Retinal pigment epithelial cell (primary cell): ENCODE data around the gene FAM120B.

Source experiments
- DNase-seq: peaks from one replicate; pipeline ENCODE4 v3.0.0-alpha.2; 2010; ENCODE audit warnings: low read depth
- H3K4me3 ChIP-seq: 2 replicates; pipeline ENCODE4 v1.5.1; 2011; ENCODE audit warnings: mild to moderate bottlenecking, low read length, control low read depth, moderate library complexity
- TF ChIP-seq, protein P1 (sequence below): conservative IDR thresholded peaks from 2 replicates; pipeline ENCODE4 v1.5.1; 2011; ENCODE audit warnings: low read depth, low read length, control low read depth, inconsistent platforms

Gene FAM120B

DNA sequence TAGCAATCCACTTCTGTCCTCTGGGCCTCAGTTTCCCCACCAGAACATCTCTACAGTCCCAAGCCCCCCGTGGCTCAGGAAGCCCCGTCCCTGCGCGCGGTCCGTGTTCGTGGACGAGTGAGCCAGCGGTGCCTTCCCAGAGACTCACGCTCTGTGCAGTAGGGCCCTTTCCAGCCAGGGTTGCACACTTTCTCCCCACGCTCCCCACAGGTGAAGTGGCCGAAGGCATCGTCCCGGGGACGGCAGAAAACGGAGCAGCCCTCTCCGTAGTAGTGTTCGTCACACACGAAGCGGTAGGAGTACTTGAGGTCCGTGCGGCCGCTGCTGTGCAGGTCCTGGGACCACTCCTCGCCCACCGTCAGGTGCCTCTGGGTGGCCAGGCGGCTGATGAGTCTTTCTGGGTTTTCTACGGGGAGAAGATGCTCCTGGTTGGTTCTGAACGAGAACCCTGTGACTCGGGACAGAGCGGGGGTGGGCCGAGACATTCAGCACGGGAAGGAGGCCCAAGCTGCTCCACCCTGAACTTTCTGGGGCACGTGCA is 18.4 kb upstream of the FAM120B start:
- DNase-seq: no peak
- H3K4me3 ChIP-seq: no peak overlapping the region
- TF ChIP-seq, protein P1, sequence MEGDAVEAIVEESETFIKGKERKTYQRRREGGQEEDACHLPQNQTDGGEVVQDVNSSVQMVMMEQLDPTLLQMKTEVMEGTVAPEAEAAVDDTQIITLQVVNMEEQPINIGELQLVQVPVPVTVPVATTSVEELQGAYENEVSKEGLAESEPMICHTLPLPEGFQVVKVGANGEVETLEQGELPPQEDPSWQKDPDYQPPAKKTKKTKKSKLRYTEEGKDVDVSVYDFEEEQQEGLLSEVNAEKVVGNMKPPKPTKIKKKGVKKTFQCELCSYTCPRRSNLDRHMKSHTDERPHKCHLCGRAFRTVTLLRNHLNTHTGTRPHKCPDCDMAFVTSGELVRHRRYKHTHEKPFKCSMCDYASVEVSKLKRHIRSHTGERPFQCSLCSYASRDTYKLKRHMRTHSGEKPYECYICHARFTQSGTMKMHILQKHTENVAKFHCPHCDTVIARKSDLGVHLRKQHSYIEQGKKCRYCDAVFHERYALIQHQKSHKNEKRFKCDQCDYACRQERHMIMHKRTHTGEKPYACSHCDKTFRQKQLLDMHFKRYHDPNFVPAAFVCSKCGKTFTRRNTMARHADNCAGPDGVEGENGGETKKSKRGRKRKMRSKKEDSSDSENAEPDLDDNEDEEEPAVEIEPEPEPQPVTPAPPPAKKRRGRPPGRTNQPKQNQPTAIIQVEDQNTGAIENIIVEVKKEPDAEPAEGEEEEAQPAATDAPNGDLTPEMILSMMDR: no peak

DNA sequence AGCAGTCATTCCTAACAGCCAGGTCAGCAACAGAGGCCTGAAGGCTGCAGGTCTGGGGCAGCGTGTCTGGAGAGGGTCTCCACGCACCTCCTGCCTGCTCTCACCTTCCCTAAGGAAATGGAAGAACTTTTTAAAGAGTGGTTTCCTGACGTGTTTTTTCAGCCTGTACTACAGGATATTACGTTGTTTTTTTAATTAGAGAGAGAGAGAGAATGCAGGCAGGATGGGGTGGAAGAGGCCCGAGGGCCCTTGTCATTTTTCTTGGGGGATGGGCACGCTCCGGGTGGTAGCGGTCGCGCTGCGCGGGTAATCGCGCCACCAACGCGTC is 17.7 kb upstream of the FAM120B start:
- no peak overlapping the region for H3K4me3 ChIP-seq
- TF ChIP-seq, protein P1: no peak
- no peak for DNase-seq

- DNase-seq: no peak
- TF ChIP-seq, protein P1: no peak
- H3K4me3 ChIP-seq: no peak overlapping the region
Observed at GRCh38 chr6:170289180-170289931, 17.2 kb upstream of the FAM120B start.

GRCh38 chr6:170289951-170290295 is 16.6 kb upstream of the FAM120B start:
- peak overlapping the region; percentile 37 for H3K4me3 ChIP-seq
- TF ChIP-seq, protein P1: no peak
- no peak for DNase-seq

DNA sequence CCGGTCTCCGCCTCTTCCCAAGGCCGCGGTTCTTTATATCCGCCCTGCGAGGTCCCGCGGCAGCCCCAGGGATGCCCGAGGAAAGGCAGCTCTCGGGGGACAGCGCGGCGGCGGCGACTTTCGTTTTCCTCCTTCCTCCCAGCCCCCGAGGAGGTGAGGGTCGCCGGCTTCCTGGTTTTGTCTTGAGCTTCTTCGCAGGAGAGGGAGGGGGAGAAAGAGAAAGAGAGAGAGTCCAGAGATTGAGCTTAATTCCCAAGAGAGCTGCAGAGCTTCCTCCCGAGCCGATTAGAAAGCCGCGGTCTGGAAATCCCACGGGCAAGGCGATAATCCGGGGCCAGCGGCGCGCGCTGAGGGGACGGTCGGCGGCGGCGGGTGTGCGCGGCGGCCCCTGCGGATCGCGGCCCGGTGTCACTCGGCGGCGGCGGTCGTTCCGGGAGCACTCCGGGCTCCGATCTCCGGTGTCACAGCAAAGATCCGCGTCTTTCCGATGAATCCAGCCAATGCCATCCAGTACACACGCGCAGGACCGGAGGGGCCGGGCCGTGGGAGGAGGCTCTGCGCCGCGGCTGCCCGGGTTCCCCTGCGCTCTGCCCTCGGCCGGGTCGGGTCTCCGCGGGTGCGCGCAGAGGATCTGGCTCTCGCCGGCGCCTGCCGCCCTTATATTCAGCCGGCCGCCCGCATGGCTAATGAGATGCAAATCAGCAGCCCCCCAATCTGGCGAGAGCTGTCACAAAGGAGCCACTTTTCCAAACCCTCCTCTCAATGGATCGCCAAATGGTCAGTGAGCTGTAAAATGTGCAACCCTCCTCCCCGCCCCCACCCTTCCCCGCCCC is 16.0 kb upstream of the FAM120B start, which contains the start of gene DLL1:
TSS of gene DLL1 (minus strand) at position 783 of the 833 bp plus-strand sequence. CDS start 939 bp downstream, outside the sequence.
- DNase-seq: no peak
- TF ChIP-seq, protein P1: no peak
- H3K4me3 ChIP-seq: peak within 1 kb of the TSS; percentile 37

GRCh38 chr6:170291271-170292110 is 15.1 kb upstream of the FAM120B start:
- H3K4me3 ChIP-seq: no peak overlapping the region
- DNase-seq: no peak
- TF ChIP-seq, protein P1: no peak
